Thyroid gland (tissue), 4 donors: ENCODE data around the gene NCBP2L.

Experiments used
- POLR2A ChIP-seq, 2 donors: fragments of 450-650 bp; IDR thresholded peaks; one replicate each; pipeline ENCODE4 v1.6.1; 2017; ENCODE audit warnings: antibody characterized with exemption in 2 of 2, mild to moderate bottlenecking in 2 of 2, moderate library complexity in 1 of 2
- TF ChIP-seq, protein P1 (sequence below), 6 experiments: fragments of 200-600 bp in 3 of 6; fragments of 450-650 bp in 3 of 6; sonication (generic) in 3 of 6; IDR thresholded peaks; one replicate each; pipeline ENCODE4 v1.5.1; 2016 to 2019; ENCODE audit warnings: antibody characterized with exemption in 6 of 6, mild to moderate bottlenecking in 2 of 6, inconsistent platforms in 1 of 6, moderate library complexity in 1 of 6

DNA sequence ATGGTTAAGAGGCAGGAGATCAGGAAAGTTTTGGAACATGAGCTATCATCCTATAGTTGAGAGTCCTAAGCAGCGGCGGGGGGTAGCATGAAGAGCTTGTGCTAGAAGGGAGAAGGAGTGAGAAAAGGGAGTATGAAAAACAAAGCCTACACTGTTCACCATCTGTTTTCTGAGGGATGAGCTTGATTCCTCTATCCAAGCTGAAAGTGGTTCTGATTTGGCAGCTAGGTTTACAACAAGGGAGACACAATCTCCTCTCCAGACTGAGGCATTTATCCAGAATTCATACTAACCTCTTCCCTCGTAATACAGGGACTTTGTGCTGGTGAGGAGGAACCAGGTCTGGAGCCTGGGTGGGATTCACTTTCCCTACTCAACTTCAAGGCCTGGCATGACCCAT, 25.5 kb upstream of the NCBP2L start:
- TF ChIP-seq, protein P1, sequence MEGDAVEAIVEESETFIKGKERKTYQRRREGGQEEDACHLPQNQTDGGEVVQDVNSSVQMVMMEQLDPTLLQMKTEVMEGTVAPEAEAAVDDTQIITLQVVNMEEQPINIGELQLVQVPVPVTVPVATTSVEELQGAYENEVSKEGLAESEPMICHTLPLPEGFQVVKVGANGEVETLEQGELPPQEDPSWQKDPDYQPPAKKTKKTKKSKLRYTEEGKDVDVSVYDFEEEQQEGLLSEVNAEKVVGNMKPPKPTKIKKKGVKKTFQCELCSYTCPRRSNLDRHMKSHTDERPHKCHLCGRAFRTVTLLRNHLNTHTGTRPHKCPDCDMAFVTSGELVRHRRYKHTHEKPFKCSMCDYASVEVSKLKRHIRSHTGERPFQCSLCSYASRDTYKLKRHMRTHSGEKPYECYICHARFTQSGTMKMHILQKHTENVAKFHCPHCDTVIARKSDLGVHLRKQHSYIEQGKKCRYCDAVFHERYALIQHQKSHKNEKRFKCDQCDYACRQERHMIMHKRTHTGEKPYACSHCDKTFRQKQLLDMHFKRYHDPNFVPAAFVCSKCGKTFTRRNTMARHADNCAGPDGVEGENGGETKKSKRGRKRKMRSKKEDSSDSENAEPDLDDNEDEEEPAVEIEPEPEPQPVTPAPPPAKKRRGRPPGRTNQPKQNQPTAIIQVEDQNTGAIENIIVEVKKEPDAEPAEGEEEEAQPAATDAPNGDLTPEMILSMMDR (IDR thresholded peaks at IDR 0.05): no peak
- TF ChIP-seq POLR2A (IDR thresholded peaks at IDR 0.05): no peak
